ENCODE measurements around the gene FCGR3A.
"Not testable (repeated sequence)": the region's sequence is repeated elsewhere in the genome, so short reads cannot be mapped to it uniquely, and the experiment has no call there.

The FCGR3A gene
- 0 reads per million in 2 donors for total RNA-seq

GRCh38 chr1:161549652-161550051 is at the start of gene FCGR3A:
TSS of gene FCGR3A (minus strand) at chr1:161549818. CDS start at chr1:161549736, 82 bp downstream.
- DNase-seq = no peak

- DNase-seq = not testable (repeated sequence)
Observed at GRCh38 chr1:161597077-161597476, 47.5 kb upstream of the FCGR3A start.

- DNase-seq = not testable (repeated sequence)
Observed at GRCh38 chr1:161595583-161595982, 46.0 kb upstream of the FCGR3A start.

GRCh38 chr1:161595173-161595572 is 45.6 kb upstream of the FCGR3A start:
- not testable (repeated sequence) for DNase-seq

- not testable (repeated sequence) for DNase-seq
Observed at GRCh38 chr1:161594269-161594984, 44.8 kb upstream of the FCGR3A start.

GRCh38 chr1:161593092-161593755 is 43.6 kb upstream of the FCGR3A start:
- DNase-seq = not testable (repeated sequence)

GRCh38 chr1:161592586-161592985 is 43.0 kb upstream of the FCGR3A start:
- not testable (repeated sequence) for DNase-seq

GRCh38 chr1:161589920-161590319 is 40.3 kb upstream of the FCGR3A start:
- not testable (repeated sequence) for DNase-seq

GRCh38 chr1:161589365-161589764 is 39.7 kb upstream of the FCGR3A start:
- not testable (repeated sequence) for DNase-seq

GRCh38 chr1:161588596-161588995 is 39.0 kb upstream of the FCGR3A start:
- DNase-seq = not testable (repeated sequence)

GRCh38 chr1:161582882-161583281 is 33.3 kb upstream of the FCGR3A start:
- DNase-seq = not testable (repeated sequence)

GRCh38 chr1:161580879-161581537 is 31.4 kb upstream of the FCGR3A start:
- not testable (repeated sequence) for DNase-seq

GRCh38 chr1:161579856-161580507 is 30.4 kb upstream of the FCGR3A start:
- peak in 1 of 5 experiments; percentile 6 for DNase-seq

- not testable (repeated sequence) for DNase-seq
Observed at GRCh38 chr1:161576676-161577075, 27.1 kb upstream of the FCGR3A start.

GRCh38 chr1:161571703-161572102 is 22.1 kb upstream of the FCGR3A start:
- not testable (repeated sequence) for DNase-seq

GRCh38 chr1:161566602-161566960 is 17.0 kb upstream of the FCGR3A start:
- not testable (repeated sequence) for DNase-seq

GRCh38 chr1:161563522-161563921 is 13.9 kb upstream of the FCGR3A start:
- not testable (repeated sequence) for DNase-seq

- DNase-seq = not testable (repeated sequence)
Observed at GRCh38 chr1:161562441-161562840, 12.8 kb upstream of the FCGR3A start.

GRCh38 chr1:161560960-161561715 is 11.5 kb upstream of the FCGR3A start:
- not testable (repeated sequence) for DNase-seq

- not testable (repeated sequence) for DNase-seq
Observed at GRCh38 chr1:161557506-161558450, 8.2 kb upstream of the FCGR3A start.

- not testable (repeated sequence) for DNase-seq
Observed at GRCh38 chr1:161556990-161557389, 7.4 kb upstream of the FCGR3A start.
